Measurements from ENCODE around the gene PARD3B.
"Not testable (repeated sequence)": the region's sequence is repeated elsewhere in the genome, so short reads cannot be mapped to it uniquely, and the experiment has no call there.

PARD3B gene

DNA sequence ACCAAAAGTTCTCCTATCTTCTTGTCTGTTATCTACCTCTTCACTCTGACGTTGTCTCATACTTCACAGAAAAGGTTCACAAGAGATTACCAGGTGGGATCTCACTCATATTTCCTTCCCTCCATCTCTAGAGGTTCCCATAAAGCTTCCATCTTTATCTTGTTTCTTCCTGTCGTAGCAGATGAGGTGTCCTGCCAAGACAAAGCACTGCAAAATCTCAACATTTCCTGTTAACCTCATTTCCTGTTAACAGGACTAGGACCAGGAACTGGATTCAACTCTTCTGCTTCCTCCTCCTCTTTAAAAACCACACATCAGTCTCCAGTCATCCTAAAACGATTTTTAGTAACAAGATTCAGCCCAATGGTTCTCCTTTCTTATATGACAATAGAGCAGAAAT lies 624.2 kb downstream of the PARD3B start:
- no peak for DNase-seq

DNA sequence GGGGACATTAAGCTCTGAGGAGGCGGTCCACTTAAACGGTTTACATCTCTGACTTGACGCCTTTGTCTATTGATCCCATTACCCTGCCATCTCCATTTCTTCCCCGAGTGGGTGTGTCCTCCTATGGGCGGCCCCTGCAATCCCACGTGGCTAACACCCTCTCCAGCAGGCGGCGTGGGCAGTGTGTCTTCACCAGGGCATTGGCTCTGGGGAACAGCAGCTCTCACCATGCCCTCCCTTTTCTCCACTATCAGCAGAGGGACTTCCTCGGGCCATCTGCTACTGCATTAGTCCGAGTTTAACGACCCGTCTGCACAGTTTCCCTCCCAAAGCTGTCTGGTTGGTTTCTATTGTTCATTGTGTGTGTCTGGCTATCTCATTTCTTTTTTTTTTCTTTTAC lies 625.1 kb downstream of the PARD3B start:
- peak; percentile 2 for DNase-seq

DNA sequence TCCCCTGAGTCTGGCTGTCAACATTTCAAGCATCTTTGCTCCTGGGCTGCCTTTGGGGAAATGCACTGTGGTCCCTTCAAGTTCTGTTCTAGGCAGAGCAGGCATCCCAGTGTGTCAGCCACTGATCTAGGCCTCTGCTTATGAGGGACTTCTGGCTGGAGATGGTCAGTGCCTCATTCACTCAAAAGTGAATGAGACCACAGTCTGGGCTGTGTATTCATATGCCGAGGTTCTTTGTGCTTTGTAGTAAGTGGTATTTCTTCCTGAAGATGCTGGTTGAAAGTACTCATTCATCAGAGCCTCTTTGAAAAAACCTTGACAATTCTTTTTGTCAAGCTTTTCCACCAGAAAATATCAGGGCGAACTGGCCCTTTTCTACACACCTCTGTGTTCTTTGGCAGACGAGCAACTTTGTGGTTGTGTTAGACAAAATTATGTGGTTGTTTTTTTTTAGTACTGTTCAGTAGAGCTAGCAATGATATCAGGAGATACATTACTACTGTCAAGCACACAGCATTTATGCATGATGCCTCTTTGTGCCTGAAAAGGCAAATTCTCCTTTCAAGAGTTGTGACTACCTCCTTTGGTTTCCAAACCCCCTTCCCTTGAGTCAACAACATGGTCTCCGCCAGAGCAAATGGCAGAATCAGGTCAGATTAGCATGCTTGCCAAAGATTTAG lies 626.1 kb downstream of the PARD3B start:
- no peak for DNase-seq

- DNase-seq = no peak
These were observed 630.6 kb downstream of the PARD3B start for GRCh38 chr2:205175831-205176230.

GRCh38 chr2:205176546-205176945 lies 631.3 kb downstream of the PARD3B start:
- no peak for DNase-seq

GRCh38 chr2:205177546-205177945 lies 632.3 kb downstream of the PARD3B start:
- no peak for DNase-seq

DNA sequence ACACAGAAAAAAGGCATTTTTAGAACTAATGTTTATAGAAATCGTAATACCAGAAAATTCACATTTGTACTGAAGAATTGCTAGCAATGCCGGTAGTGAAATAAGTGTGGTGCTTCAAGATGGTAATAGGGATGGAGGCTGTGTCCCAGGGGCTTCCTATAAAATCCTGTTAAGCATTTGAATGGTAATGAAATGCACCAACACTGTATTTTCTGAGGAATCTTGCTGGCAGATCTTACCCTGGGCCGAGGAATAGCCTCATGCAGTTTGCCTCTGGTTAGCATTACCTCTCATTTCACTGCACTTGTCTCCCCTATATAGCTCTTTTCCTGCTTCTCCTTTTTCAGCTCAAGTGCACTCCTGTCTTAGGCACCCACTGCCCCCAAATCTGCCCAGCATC lies 635.5 kb downstream of the PARD3B start:
- no peak for DNase-seq

GRCh38 chr2:205187731-205188130 lies 642.5 kb downstream of the PARD3B start:
- DNase-seq = no peak

- DNase-seq = peak; percentile 51
These were observed 643.2 kb downstream of the PARD3B start for GRCh38 chr2:205188239-205189138.

- DNase-seq = no peak
These were observed 644.0 kb downstream of the PARD3B start for GRCh38 chr2:205189301-205189700.

- no peak for DNase-seq
These were observed 645.3 kb downstream of the PARD3B start for GRCh38 chr2:205190528-205190927.

DNA sequence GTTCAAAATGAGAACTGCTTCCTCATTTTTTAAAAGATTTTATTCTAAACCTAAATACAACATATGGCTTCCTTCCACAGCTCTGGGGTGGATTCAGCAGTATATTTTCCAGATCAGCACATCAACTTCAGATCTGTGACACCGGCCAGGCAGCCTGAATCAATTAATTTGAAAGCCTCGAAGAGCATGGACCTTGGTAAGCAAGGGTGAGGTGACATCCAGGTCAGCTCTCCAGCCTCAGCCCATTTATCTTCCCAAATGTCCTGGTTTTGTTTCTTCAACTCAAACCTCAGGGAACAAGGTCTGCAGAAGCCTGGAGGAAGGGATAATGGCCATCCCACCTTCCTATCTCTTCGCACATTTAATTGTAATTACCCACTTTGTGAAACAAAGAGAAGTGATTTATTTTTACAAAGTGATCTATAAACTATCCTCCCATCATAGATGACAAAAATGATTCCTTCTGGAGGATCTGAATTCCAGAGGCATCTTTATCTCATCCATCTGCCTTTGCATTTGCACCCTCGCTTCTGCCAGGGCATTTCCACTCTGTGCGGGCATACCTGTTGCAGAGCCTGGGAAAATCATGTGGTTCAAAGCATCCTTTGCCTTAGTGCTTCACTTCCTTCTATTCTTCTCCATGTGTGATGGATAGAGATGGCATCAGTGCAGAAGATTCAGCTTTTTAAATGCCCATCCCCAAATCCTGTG lies 648.0 kb downstream of the PARD3B start:
- DNase-seq = no peak

GRCh38 chr2:205193836-205194228 lies 648.6 kb downstream of the PARD3B start:
- no peak for DNase-seq

GRCh38 chr2:205197468-205198139 lies 652.3 kb downstream of the PARD3B start:
- DNase-seq = peak; percentile 0

DNA sequence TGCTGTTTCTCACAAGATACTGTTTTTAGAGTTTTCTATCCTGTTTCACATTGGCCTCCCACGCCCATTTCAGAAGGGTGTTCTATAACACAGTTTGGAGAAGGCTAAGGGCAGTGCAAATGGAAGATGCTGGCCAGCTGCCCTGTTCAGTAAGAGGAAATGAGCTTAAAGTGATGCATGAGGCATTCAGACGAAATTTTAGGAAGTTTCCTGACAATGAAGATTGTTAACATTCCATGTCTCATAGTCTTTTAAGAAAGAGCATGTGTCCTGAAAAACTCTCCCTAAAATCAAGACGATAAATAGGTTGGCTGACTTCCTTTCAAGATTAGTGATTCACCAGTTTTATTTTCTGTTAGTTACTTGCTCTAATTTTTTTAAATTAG lies 652.9 kb downstream of the PARD3B start:
- DNase-seq = no peak

DNA sequence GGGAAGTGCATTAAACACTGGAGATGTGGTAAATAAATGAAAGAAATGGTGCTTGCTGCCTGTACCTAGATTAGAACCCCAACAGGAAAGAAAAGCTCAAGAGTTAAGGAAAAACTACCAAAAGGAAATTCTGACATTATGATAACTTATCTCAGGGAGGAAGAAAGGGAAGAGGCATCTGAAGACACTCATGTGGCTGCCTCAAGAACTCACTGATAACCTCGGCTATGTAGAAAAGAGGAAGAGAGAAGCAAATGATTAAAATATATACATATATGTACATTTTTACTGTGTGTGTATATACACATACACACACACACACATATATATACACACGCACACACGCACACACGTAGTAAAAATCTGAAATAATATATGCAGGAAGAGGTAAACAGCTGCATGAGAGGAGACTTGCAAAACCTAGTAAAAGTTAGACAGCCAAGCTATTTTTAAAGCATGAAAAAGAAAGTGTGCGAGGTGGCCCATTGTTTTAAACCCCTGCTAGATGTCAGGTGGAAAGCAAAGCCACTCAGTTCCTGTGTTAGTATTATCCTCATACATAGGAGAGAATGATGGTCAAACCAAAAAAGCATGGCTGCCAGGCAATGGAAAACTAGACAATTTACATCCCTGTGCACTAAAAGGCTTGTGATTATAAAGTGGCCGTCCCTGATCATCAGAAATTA lies 654.0 kb downstream of the PARD3B start:
- no peak for DNase-seq

DNA sequence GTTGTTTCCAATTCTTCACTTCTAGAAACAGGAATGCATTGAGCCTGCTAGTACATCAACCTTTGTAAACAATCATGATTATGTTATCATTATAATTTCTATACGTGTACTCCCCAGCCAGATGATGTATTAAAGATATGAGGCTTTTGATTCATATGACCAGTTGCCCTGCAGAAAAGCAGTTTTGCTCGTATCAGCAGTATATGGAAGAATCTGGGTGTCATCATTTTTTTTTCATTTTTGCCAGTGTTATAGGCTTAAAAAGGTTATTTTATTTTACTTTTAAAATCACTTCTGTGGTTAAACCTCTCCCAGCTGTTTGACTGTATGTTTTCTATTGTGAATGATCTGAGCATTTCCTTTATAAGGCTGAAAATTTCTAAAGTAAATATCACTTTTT lies 665.2 kb downstream of the PARD3B start:
- DNase-seq = no peak

DNA sequence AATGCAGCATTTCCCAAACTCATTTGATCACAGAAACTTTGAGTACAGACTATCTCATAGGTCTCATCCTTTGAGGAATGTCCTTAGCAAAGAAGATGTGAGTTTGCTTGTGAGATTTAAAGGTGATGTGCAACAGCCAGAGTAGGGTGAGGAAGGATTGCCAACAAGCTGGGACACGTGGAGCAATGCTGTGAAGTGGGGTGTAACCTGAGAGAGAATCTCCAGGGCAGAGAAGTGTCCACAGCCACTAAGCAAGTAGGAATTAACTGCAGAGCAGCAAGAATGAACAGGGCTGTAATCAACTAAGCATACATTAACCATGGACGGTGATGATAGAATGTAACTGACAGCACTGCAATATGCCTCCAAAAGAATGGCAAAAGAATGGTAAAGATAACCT lies 667.1 kb downstream of the PARD3B start:
- no peak for DNase-seq

GRCh38 chr2:205216092-205216491 lies 670.8 kb downstream of the PARD3B start:
- no peak for DNase-seq

- DNase-seq = no peak
These were observed 671.3 kb downstream of the PARD3B start for GRCh38 chr2:205216580-205216979.

- no peak for DNase-seq
These were observed 671.7 kb downstream of the PARD3B start for GRCh38 chr2:205217004-205217403.

GRCh38 chr2:205218056-205218455 lies 672.8 kb downstream of the PARD3B start:
- DNase-seq = no peak

DNA sequence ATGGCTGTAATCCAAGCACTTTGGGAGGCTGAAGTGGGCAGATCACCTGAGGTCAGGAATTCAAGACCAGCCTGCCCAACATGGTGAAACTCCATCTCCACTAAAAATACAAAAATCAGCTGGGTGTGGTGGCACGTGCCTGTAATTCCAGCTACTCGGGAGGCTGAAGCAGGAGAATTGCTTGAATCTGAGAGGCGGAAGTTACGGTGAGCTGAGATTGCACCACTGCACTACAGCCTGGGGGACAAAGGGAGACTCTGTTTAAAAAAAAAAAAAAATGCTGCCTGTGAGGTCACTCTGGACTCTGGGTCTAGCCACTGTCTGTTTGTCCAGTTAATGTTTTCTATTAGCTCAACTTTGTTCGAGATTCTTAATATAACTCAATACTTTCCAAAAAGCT lies 673.5 kb downstream of the PARD3B start:
- not testable (repeated sequence) for DNase-seq

All from NCI-H146 (cell line).